Stomach (tissue), 9 donors: ENCODE data around the gene EMD. TPM values are rescaled to one million over a fixed set of nuclear protein-coding genes. Genes with fewer than 3 reads are reported as not detected.

Source experiments
- DNase-seq, 2 donors: peaks; one replicate each; pipeline versions ENCODE4 v3.0.0 to v3.0.0-alpha.2; 2013 to 2019
- H3K27ac ChIP-seq, 5 donors: fragments of 200-600 bp in 4 of 5; sonication (generic) in 4 of 5; one replicate each; pipeline ENCODE4 v1.5.1; 2013 to 2019; ENCODE audit warnings: mild to moderate bottlenecking in 1 of 5, moderate library complexity in 1 of 5
- H3K27me3 ChIP-seq, 3 donors: fragments of 200-600 bp; sonication (generic); one replicate each; pipeline ENCODE4 v1.5.1; 2017 to 2019; ENCODE audit warnings: mixed run types in 1 of 3
- H3K36me3 ChIP-seq, 4 donors: fragments of 200-600 bp; sonication (generic); 1 replicate in 3 of 4; 2 replicates in 1 of 4; pipeline ENCODE4 v1.5.1; 2016 to 2019
- H3K4me1 ChIP-seq, 4 donors: fragments of 200-600 bp; sonication (generic); one replicate each; pipeline ENCODE4 v1.5.1; 2016 to 2019
- H3K4me3 ChIP-seq, 4 donors: fragments of 200-600 bp; sonication (generic) in 3 of 4; one replicate each; pipeline ENCODE4 v1.5.1; 2016 to 2019; ENCODE audit warnings: mild to moderate bottlenecking in 1 of 4
- H3K9me3 ChIP-seq, 4 donors: fragments of 200-600 bp; sonication (generic); one replicate each; pipeline ENCODE4 v1.5.1; 2016 to 2019
- EP300 ChIP-seq: sonication (generic); formaldehyde crosslinking; IDR thresholded peaks from one replicate; pipeline ENCODE4 v1.6.1; 2017; ENCODE audit warnings: antibody characterized with exemption
- POLR2A ChIP-seq, 4 donors: fragments of 450-650 bp; IDR thresholded peaks; one replicate each; pipeline ENCODE4 v1.6.1; 2016; ENCODE audit warnings: antibody characterized with exemption in 4 of 4, control low read depth in 2 of 4, mild to moderate bottlenecking in 1 of 4, moderate library complexity in 1 of 4
- POLR2AphosphoS5 ChIP-seq, 3 donors: sonication (generic); formaldehyde crosslinking; IDR thresholded peaks; one replicate each; pipeline ENCODE4 v1.6.1; 2016; ENCODE audit warnings: antibody characterized with exemption in 3 of 3
- WGBS, 5 donors: extraction: QIAGEN DNeasy Blood & Tissue Kit in 3 of 5; methylation state at CpG; one replicate each; pipeline versions ENCODE4 v1.1.5 to v1.1.7; 2013 to 2018; 5-methylcytosine and 5-hydroxymethylcytosine counted together
- intact Hi-C: fragments of 100-400 bp; cut with DNase I; formaldehyde crosslinking; loops from one replicate; pipeline ENCODE4 v1.15.1; 2023; ENCODE audit warnings: low total_unique reads
- polyA plus RNA-seq, 3 donors: library from polyadenylated mRNA; stranded (reverse); fragments of 200-250 nt; gene quantifications; one replicate each; pipeline ENCODE4 v1.2.3, GENCODE V29; 2013
- total RNA-seq, 5 donors: library from RNA; depleted of rRNA; stranded (reverse); fragments of >200 nt; gene quantifications; one replicate each; pipeline versions ENCODE4 v1.1.0 to v1.2.3, GENCODE V29; 2014 to 2016
- TF ChIP-seq, protein P1 (sequence below), 7 experiments: fragments of 450-650 bp in 4 of 7; fragments of 200-600 bp in 3 of 7; sonication (generic) in 3 of 7; IDR thresholded peaks; one replicate each; pipeline ENCODE4 v1.5.1; 2016 to 2019; ENCODE audit warnings: antibody characterized with exemption in 7 of 7, control low read depth in 2 of 7, mild to moderate bottlenecking in 1 of 7
- donor health status: healthy with polysubstance abuse.
- donor health status: Bipolar disorder and iron deficiency.
- donor health status: healthy.

The EMD gene
- total and polyA plus RNA-seq, 8 donors = 24.2 to 135 (median 55.7) TPM

GRCh38 chrX:154420402-154420756, 41.3 kb downstream of the EMD start:
- no peak for DNase-seq
- Histone ChIP-seq H3K4me3 (no peak overlapping the region), H3K27me3 (no peaks in the 10 kb centered on the region), H3K4me1 (no peaks in the 10 kb centered on the region), H3K36me3 (peaks cover 0 to 17% (median 10%) of the 10 kb centered on the region in 4 donors), H3K9me3 (no peaks in the 10 kb centered on the region), H3K27ac (no peak overlapping the region)
- 73 to 88% (median 85%) methylated on average over 3 to 10 of the region's 10 CpGs for WGBS, 5 donors
- intact Hi-C loops = no loop called here
- TF ChIP-seq EP300 (no peak), POLR2A (IDR thresholded peaks at IDR 0.05) (no peak), POLR2AphosphoS5 (IDR thresholded peaks at IDR 0.05) (no peak)
- TF ChIP-seq, protein P1, sequence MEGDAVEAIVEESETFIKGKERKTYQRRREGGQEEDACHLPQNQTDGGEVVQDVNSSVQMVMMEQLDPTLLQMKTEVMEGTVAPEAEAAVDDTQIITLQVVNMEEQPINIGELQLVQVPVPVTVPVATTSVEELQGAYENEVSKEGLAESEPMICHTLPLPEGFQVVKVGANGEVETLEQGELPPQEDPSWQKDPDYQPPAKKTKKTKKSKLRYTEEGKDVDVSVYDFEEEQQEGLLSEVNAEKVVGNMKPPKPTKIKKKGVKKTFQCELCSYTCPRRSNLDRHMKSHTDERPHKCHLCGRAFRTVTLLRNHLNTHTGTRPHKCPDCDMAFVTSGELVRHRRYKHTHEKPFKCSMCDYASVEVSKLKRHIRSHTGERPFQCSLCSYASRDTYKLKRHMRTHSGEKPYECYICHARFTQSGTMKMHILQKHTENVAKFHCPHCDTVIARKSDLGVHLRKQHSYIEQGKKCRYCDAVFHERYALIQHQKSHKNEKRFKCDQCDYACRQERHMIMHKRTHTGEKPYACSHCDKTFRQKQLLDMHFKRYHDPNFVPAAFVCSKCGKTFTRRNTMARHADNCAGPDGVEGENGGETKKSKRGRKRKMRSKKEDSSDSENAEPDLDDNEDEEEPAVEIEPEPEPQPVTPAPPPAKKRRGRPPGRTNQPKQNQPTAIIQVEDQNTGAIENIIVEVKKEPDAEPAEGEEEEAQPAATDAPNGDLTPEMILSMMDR (IDR thresholded peaks at IDR 0.05) = no peak

GRCh38 chrX:154426916-154427770, 48.0 kb downstream of the EMD start:
- Histone ChIP-seq H3K9me3 (no peaks in the 10 kb centered on the region), H3K27ac (peak overlapping the region in 2 of 5 donors; percentile 25 to 89), H3K4me1 (peaks cover 0 to 48% (median 30%) of the 10 kb centered on the region in 4 donors), H3K36me3 (peaks cover 1 to 8% (median 4%) of the 10 kb centered on the region in 4 donors), H3K4me3 (peak overlapping the region in 2 of 4 donors; percentile 69 to 80), H3K27me3 (no peaks in the 10 kb centered on the region)
- TF ChIP-seq POLR2AphosphoS5 (IDR thresholded peaks at IDR 0.05) (no peak), EP300 (no peak), POLR2A (IDR thresholded peaks at IDR 0.05) (no peak)
- TF ChIP-seq, protein P1 (IDR thresholded peaks at IDR 0.05) = no peak
- DNase-seq = no peak
- WGBS, 5 donors = 73 to 84% (median 79%) methylated on average over 12 to 13 of the region's 13 CpGs
- intact Hi-C loops = no loop called here

DNA sequence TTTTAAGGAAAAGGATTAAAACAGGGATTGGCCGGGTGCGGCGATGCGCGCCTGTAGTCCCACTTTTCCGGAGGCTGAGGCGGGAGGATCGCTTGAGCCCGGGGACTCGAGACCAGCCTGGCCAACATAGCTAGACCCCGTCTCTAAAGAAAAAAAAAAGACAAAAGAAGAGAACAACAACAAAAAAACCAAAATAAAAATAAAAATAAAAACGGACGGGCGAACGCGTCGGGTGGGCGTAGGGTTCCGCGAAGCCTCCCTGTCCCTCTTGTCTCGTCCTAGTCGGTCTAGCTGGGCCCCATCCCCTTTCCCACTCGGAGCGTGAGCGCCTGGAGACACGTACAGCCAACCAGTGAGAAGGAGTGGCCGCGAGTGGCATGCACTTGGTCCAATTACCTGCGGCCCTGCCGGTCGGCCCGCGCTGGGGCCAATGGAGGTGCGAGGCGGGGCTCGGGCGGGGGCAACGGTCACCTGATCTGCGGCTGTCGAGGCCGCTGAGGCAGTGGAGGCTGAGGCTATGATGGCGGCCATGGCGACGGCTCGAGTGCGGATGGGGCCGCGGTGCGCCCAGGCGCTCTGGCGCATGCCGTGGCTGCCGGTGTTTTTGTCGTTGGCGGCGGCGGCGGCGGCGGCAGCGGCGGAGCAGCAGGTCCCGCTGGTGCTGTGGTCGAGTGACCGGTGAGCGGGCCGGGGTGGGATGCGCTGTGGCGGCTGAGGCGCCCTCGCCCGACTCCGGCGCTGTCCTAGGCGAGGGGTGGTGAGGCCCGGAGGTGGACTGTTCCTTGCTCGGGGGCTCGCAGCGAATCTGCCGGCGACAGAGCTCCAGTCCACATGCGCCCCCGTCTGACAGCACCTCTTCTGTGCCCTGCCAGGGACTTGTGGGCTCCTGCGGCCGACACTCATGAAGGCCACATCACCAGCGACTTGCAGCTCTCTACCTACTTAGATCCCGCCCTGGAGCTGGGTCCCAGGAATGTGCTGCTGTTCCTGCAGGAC, 49.4 kb downstream of the EMD start, which contains the start of gene ATP6AP1:
Gene ATP6AP1 (plus strand): TSS at position 502 of the 996 bp plus-strand sequence. CDS start 16 bp downstream, at position 518.
- WGBS, 5 donors = 8 to 41% (median 21%) methylated on average over 22 to 87 of the region's 87 CpGs
- H3K4me1 ChIP-seq = peaks cover 0 to 49% (median 31%) of the 10 kb centered on the region in 4 donors
- H3K27ac ChIP-seq = peak within 1 kb of the TSS; percentile 80 to 89 (median 82)
- H3K27me3 ChIP-seq = no peaks in the 10 kb centered on the region
- intact Hi-C loops = no loop called here
- DNase-seq = peak; percentile 93 to 97
- H3K4me3 ChIP-seq = peak within 1 kb of the TSS; percentile 69 to 80 (median 76)
- no peaks in the 10 kb centered on the region for H3K9me3 ChIP-seq
- TF ChIP-seq, protein P1 (IDR thresholded peaks at IDR 0.05) = peak in 1 of 7 experiments; percentile 1
- TF ChIP-seq EP300 (no peak), POLR2AphosphoS5 (IDR thresholded peaks at IDR 0.05) (peak; percentile 32 to 81 (median 68)), POLR2A (IDR thresholded peaks at IDR 0.05) (no peak)
- H3K36me3 ChIP-seq = peaks cover 4 to 22% (median 17%) of the 10 kb centered on the region in 4 donors

DNA sequence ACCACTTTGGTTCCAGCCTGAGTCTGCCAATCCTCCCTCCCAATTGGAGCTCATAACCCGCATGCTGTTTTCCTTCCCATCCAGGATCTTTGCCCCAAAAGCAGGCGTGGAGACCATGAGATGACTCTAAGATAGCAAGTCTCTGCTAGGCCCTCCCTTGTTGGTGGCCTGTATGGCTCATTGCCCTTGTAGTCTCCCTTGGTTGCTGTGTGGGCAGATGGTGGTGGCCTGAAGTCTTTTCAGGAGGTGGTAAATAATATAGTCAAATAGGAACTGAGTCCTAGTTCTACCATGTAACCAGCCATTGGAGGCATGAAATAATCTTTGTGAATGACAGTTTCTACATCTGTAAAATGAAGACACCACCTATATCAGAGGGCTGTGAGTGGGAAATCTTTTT, 50.6 kb downstream of the EMD start:
- Histone ChIP-seq H3K27ac (peak overlapping the region in 2 of 5 donors; percentile 81 to 84), H3K9me3 (no peaks in the 10 kb centered on the region), H3K4me3 (peak overlapping the region in 3 of 4 donors; percentile 69 to 80 (median 80)), H3K27me3 (no peaks in the 10 kb centered on the region), H3K36me3 (peaks cover 4 to 33% (median 28%) of the 10 kb centered on the region in 4 donors), H3K4me1 (peaks cover 0 to 49% (median 31%) of the 10 kb centered on the region in 4 donors)
- no peak for DNase-seq
- intact Hi-C loops = no loop called here
- WGBS, 5 donors = 56 to 75% (median 67%) methylated on average over 2 of the region's 2 CpGs
- TF ChIP-seq, protein P1 (IDR thresholded peaks at IDR 0.05) = no peak
- TF ChIP-seq POLR2A (IDR thresholded peaks at IDR 0.05) (no peak), EP300 (no peak), POLR2AphosphoS5 (IDR thresholded peaks at IDR 0.05) (no peak)
